OCI-LY1 (cell line): ENCODE results near the gene RPS6KA2.

Source experiments
- CTCF ChIP-seq: fragments of 200-600 bp; sonication (generic), shearing (Covaris generic); IDR thresholded peaks from 2 replicates; pipeline ENCODE4 v1.5.1; 2017; ENCODE audit warnings: mild to moderate bottlenecking, antibody characterized with exemption, low read length, moderate library complexity, mixed read lengths
- EZH2 ChIP-seq: fragments of 200-600 bp; sonication (generic), shearing (Covaris generic); IDR thresholded peaks from 2 replicates; pipeline ENCODE4 v1.8.0; 2017; ENCODE audit warnings: borderline replicate concordance, mixed run types, mild to moderate bottlenecking, antibody characterized with exemption, low read length, moderate library complexity, mixed read lengths

- no peak for TF ChIP-seq CTCF
- TF ChIP-seq EZH2: no peak
Observed at GRCh38 chr6:166370489-166370888, 256.6 kb downstream of the RPS6KA2 start.
